GM18870 (cell line): ENCODE data around the gene VEPH1.

ENCODE experiments used
- ATAC-seq: cut with Tn5 transposase; IDR thresholded peaks from one replicate; pipeline ENCODE4 v1.9.1; 2021; ENCODE audit warnings: moderate library complexity; ENCODE audit not compliant: unreplicated experiment

Gene VEPH1

GRCh38 chr3:157275832-157276231 is 227.4 kb downstream of the VEPH1 start:
- ATAC-seq = no peak

- no peak for ATAC-seq
These were observed 228.5 kb downstream of the VEPH1 start for GRCh38 chr3:157274644-157275137.

GRCh38 chr3:157271283-157271882 is 231.8 kb downstream of the VEPH1 start:
- no peak for ATAC-seq

GRCh38 chr3:157268026-157268425 is 235.2 kb downstream of the VEPH1 start:
- ATAC-seq = no peak

GRCh38 chr3:157265931-157266330 is 237.3 kb downstream of the VEPH1 start:
- ATAC-seq = no peak

GRCh38 chr3:157263027-157263426 is 240.2 kb downstream of the VEPH1 start:
- no peak for ATAC-seq

GRCh38 chr3:157261000-157261399 is 242.2 kb downstream of the VEPH1 start:
- ATAC-seq = no peak

- no peak for ATAC-seq
These were observed 243.4 kb downstream of the VEPH1 start for GRCh38 chr3:157259825-157260224.

- ATAC-seq = no peak
These were observed 246.1 kb downstream of the VEPH1 start for GRCh38 chr3:157257101-157257500.

- no peak for ATAC-seq
These were observed 247.4 kb downstream of the VEPH1 start for GRCh38 chr3:157255797-157256196.

GRCh38 chr3:157251685-157252084 is 251.5 kb downstream of the VEPH1 start:
- no peak for ATAC-seq

- ATAC-seq = no peak
These were observed 253.6 kb downstream of the VEPH1 start for GRCh38 chr3:157249606-157250005.

- ATAC-seq = no peak
These were observed 254.4 kb downstream of the VEPH1 start for GRCh38 chr3:157248590-157249422.

- ATAC-seq = no peak
These were observed 255.8 kb downstream of the VEPH1 start for GRCh38 chr3:157247391-157247790.

- no peak for ATAC-seq
These were observed 260.4 kb downstream of the VEPH1 start for GRCh38 chr3:157242836-157243235.

- ATAC-seq = no peak
These were observed 261.6 kb downstream of the VEPH1 start for GRCh38 chr3:157241599-157241998.

GRCh38 chr3:157240408-157240807 is 262.8 kb downstream of the VEPH1 start:
- no peak for ATAC-seq

- peak; percentile 97 for ATAC-seq
These were observed 264.0 kb downstream of the VEPH1 start for GRCh38 chr3:157239082-157239704.

- ATAC-seq = no peak
These were observed 264.8 kb downstream of the VEPH1 start for GRCh38 chr3:157238457-157238856.

- no peak for ATAC-seq
These were observed 265.3 kb downstream of the VEPH1 start for GRCh38 chr3:157237886-157238285.

GRCh38 chr3:157235291-157235690 is 267.9 kb downstream of the VEPH1 start:
- no peak for ATAC-seq

GRCh38 chr3:157233923-157234322 is 269.3 kb downstream of the VEPH1 start:
- no peak for ATAC-seq
